Astrocyte of the spinal cord (primary cell): ENCODE measurements around the gene SMYD3.
"Not testable (repeated sequence)": the region's sequence is repeated elsewhere in the genome, so short reads cannot be mapped to it uniquely, and the experiment has no call there.

Experiments used
- DNase-seq: peaks from one replicate; pipeline ENCODE4 v3.0.0; 2011; ENCODE audit warnings: low read depth, low spot score
- H3K4me3 ChIP-seq: 2 replicates; pipeline ENCODE4 v1.5.1; 2011; ENCODE audit warnings: low read depth, mild to moderate bottlenecking, low read length, moderate library complexity
- CTCF ChIP-seq: IDR thresholded peaks from 2 replicates; pipeline ENCODE4 v1.5.1; 2012; ENCODE audit warnings: low read depth, mild to moderate bottlenecking, low read length, inconsistent platforms
- in situ Hi-C: cut with HindIII; loops from 2 replicates; pipeline ENCODE4 v1.10.0; 2017; ENCODE audit warnings: low sequenced_read_pairs

The SMYD3 gene

GRCh38 chr1:245786948-245787347 lies 720.1 kb downstream of the SMYD3 start:
- in situ Hi-C loops: no loop called here
- no peak for TF ChIP-seq CTCF
- no peak overlapping the region for H3K4me3 ChIP-seq
- DNase-seq: no peak

GRCh38 chr1:245779797-245780755 lies 727.0 kb downstream of the SMYD3 start:
- no peak overlapping the region for H3K4me3 ChIP-seq
- in situ Hi-C loops: no loop called here
- no peak for DNase-seq
- TF ChIP-seq CTCF: no peak

- TF ChIP-seq CTCF: no peak
- no peak overlapping the region for H3K4me3 ChIP-seq
- in situ Hi-C loops: no loop called here
- DNase-seq: no peak
These were observed 729.3 kb downstream of the SMYD3 start for GRCh38 chr1:245777752-245778151.

GRCh38 chr1:245776694-245777332 lies 730.3 kb downstream of the SMYD3 start:
- no peak for TF ChIP-seq CTCF
- H3K4me3 ChIP-seq: no peak overlapping the region
- no peak for DNase-seq
- in situ Hi-C loops: no loop called here

- H3K4me3 ChIP-seq: no peak overlapping the region
- TF ChIP-seq CTCF: no peak
- DNase-seq: no peak
- in situ Hi-C loops: no loop called here
These were observed 730.9 kb downstream of the SMYD3 start for GRCh38 chr1:245776139-245776538.

GRCh38 chr1:245774931-245775330 lies 732.1 kb downstream of the SMYD3 start:
- DNase-seq, H3K4me3 ChIP-seq, in situ Hi-C loops: not testable (repeated sequence)

- in situ Hi-C loops: no loop called here
- no peak overlapping the region for H3K4me3 ChIP-seq
- no peak for TF ChIP-seq CTCF
- DNase-seq: no peak
These were observed 732.9 kb downstream of the SMYD3 start for GRCh38 chr1:245774196-245774595.
